BLaER1 treated with 17β-estradiol and CSF1 and Interleukin-3, amounts not matched to agents 10 nM and 100 nM (cell line): ENCODE measurements around the gene CRISPLD2.

Source experiments
- H3K27ac ChIP-seq, 11 experiments: shearing (Covaris generic); formaldehyde crosslinking; 2 replicates each; pipeline ENCODE4 v1.8.1; 2022
- H3K27me3 ChIP-seq, 11 experiments: shearing (Covaris generic); formaldehyde crosslinking; 2 replicates each; pipeline ENCODE4 v1.8.1; 2022
- H3K36me3 ChIP-seq, 11 experiments: shearing (Covaris generic); formaldehyde crosslinking; 2 replicates each; pipeline ENCODE4 v1.8.1; 2022
- H3K4me1 ChIP-seq, 10 experiments: shearing (Covaris generic); formaldehyde crosslinking; 2 replicates each; pipeline ENCODE4 v1.8.1; 2022
- H3K4me2 ChIP-seq, 11 experiments: shearing (Covaris generic); formaldehyde crosslinking; 2 replicates each; pipeline ENCODE4 v1.8.1; 2022
- H3K4me3 ChIP-seq, 10 experiments: shearing (Covaris generic); formaldehyde crosslinking; 2 replicates each; pipeline ENCODE4 v1.8.1; 2022
- H3K9ac ChIP-seq, 11 experiments: shearing (Covaris generic); formaldehyde crosslinking; 2 replicates each; pipeline ENCODE4 v1.8.1; 2022
- H3K9me3 ChIP-seq, 11 experiments: shearing (Covaris generic); formaldehyde crosslinking; replicated peaks in 1 of 11; 2 replicates each; pipeline ENCODE4 v1.8.1; 2022
- H4K20me1 ChIP-seq, 11 experiments: shearing (Covaris generic); formaldehyde crosslinking; 2 replicates each; pipeline ENCODE4 v1.8.1; 2022
- Cebpa-rat ChIP-seq, 11 experiments: shearing (Covaris generic); IDR thresholded peaks; 2 replicates each; pipeline ENCODE4 v1.8.1; 2022

Gene CRISPLD2

GRCh38 chr16:84884246-84884595 is 64.4 kb downstream of the CRISPLD2 start:
- Histone ChIP-seq H3K4me3 (peak overlapping the region in 1 of 10 experiments; percentile 1; a peak in 2 of 20 replicates), H3K9ac (peak overlapping the region in 4 of 11 experiments; percentile 2 to 41 (median 10); a peak in 3 of 22 replicates), H3K36me3 (peaks cover 0 to 59% (median 13%) of the 10 kb centered on the region in 11 experiments; a peak in 11 of 22 replicates), H3K4me2 (peak overlapping the region; percentile 49 to 91 (median 80)), H3K27me3 (peaks cover 0 to 5% (median 0%) of the 10 kb centered on the region in 11 experiments; a peak in 1 of 22 replicates), H3K9me3 (peaks cover 0 to 5% (median 0%) of the 10 kb centered on the region in 11 experiments; a peak in 1 of 22 replicates), H3K27ac (no peak overlapping the region), H4K20me1 (no peaks in the 10 kb centered on the region), H3K4me1 (peaks cover 31 to 75% (median 64%) of the 10 kb centered on the region in 10 experiments)
- no peak for TF ChIP-seq Cebpa-rat (IDR thresholded peaks at IDR 0.05)

DNA sequence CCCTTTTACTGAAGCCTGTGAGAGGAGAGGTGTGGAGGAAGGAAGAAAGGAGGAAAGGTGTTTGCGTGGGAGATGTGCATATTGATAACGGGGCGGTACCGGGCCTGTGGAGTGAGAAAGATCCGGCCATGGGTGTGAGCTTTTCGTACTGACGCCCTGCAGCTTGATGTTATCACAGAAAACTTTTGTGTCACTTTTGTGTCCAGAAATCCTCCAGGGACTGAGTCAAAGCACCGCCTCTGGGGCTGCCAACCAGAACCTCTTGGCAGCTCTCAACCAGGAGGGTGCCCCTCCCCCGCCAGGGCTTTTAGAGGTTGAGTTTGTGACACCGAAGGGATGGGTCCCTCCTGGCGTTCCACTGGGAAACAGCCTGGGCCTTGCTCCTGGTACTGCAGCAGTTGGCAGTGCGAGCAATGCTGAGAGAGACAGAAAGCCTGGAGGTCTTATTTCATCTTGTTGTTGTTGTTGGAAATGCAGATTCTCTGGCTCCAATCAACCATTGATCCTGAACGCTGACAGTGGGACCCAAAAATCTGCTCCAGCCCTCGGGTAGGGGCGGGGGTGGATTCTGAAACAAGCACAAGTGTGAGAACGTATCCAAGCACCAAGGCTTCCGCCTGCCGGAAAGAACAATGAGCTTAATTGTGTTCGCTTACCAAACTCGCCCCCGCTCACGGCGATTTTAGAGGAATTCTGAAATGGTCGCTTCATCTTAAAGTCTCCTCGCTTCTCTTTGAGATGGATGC is 65.0 kb downstream of the CRISPLD2 start:
- Histone ChIP-seq H4K20me1 (no peaks in the 10 kb centered on the region), H3K4me3 (peak overlapping the region in 1 of 10 experiments; percentile 1; a peak in 2 of 20 replicates), H3K27ac (peak overlapping the region in 1 of 11 experiments; percentile 29; a peak in 1 of 22 replicates), H3K4me2 (peak overlapping the region; percentile 49 to 91 (median 80)), H3K27me3 (peaks cover 0 to 6% (median 0%) of the 10 kb centered on the region in 11 experiments; a peak in 1 of 22 replicates), H3K9me3 (peaks cover 0 to 5% (median 0%) of the 10 kb centered on the region in 11 experiments; a peak in 1 of 22 replicates), H3K36me3 (peaks cover 0 to 61% (median 12%) of the 10 kb centered on the region in 11 experiments; a peak in 11 of 22 replicates), H3K4me1 (peaks cover 31 to 75% (median 68%) of the 10 kb centered on the region in 10 experiments), H3K9ac (peak overlapping the region in 7 of 11 experiments; percentile 2 to 41 (median 15); a peak in 5 of 22 replicates)
- TF ChIP-seq Cebpa-rat (IDR thresholded peaks at IDR 0.05), result no peak

DNA sequence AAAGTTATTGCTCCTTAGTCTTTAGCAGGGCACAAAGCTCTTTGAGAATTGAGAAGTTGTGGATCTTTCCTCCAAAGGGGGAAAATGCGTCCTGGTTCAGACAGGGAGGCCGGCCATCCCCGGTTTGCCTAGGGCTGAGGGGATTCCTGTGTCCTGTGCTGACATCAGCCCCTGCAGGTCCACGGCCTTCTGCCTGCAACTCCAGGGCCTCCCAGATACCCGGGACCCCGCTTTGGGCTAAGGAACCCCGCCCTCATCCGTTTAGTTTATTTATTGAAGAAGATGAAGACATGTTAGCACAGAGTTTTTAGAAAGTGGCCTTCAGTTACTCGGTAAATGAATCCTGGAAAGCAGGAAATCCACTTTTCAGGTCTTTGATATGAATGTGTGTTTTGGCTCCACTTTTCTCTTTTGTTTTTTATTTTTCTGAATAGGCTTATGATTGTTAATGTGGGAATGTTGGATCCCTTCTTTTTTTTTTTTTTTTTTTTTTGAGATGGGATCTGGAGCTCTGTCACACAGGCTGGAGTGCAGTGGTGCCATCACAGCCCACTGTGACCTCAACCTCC is 65.6 kb downstream of the CRISPLD2 start:
- Histone ChIP-seq H3K9ac (peak overlapping the region in 2 of 11 experiments; percentile 5 to 8; a peak in 1 of 22 replicates), H3K27ac (no peak overlapping the region), H3K9me3 (peaks cover 0 to 5% (median 0%) of the 10 kb centered on the region in 11 experiments; a peak in 1 of 22 replicates), H4K20me1 (no peaks in the 10 kb centered on the region), H3K4me3 (no peak overlapping the region), H3K4me2 (peak overlapping the region; percentile 49 to 91 (median 80); a peak in 21 of 22 replicates), H3K27me3 (peaks cover 0 to 6% (median 0%) of the 10 kb centered on the region in 11 experiments; a peak in 1 of 22 replicates), H3K4me1 (peaks cover 31 to 75% (median 68%) of the 10 kb centered on the region in 10 experiments), H3K36me3 (peaks cover 0 to 56% (median 7%) of the 10 kb centered on the region in 11 experiments; a peak in 10 of 22 replicates)
- no peak for TF ChIP-seq Cebpa-rat (IDR thresholded peaks at IDR 0.05)

DNA sequence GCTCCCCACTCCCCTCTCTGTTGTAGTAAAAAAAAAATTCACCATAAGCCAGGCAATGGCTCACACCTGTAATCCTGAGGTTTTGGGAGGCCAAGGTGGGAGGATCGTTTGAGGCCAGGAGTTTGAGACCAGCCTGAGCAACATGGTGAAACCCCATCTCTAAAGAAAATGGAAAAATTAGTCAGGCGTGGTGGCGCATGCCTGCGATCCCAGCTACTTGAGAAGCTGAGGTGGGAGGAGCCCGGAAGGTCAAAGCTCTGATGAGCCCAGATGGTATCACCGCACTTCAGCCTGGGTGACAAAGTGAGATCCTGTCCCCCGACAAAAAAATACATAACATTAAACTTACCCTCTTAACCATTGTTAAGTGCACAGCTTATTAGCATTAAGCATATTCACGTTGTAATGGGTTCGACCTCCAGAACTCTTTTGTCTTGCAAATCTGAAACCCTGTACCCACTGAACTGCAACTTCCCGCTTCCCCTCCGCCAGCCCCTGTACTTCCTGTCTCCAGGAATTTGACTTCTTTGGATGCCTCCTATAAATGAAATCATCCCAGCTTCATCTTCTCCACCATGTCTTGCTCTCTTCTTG is 66.8 kb downstream of the CRISPLD2 start:
- TF ChIP-seq Cebpa-rat (IDR thresholded peaks at IDR 0.05), result no peak
- Histone ChIP-seq H3K9me3 (peaks cover 0 to 5% (median 0%) of the 10 kb centered on the region in 11 experiments; a peak in 1 of 22 replicates), H3K9ac (no peak overlapping the region), H3K4me1 (peaks cover 31 to 71% (median 68%) of the 10 kb centered on the region in 10 experiments), H3K27me3 (peaks cover 0 to 6% (median 0%) of the 10 kb centered on the region in 11 experiments; a peak in 1 of 22 replicates), H3K36me3 (peaks cover 0 to 49% (median 3%) of the 10 kb centered on the region in 11 experiments; a peak in 9 of 22 replicates), H4K20me1 (no peaks in the 10 kb centered on the region), H3K4me3 (no peak overlapping the region), H3K27ac (no peak overlapping the region), H3K4me2 (peak overlapping the region; percentile 28 to 86 (median 78); a peak in 21 of 22 replicates)

GRCh38 chr16:84887207-84887606 is 67.4 kb downstream of the CRISPLD2 start:
- Histone ChIP-seq H3K36me3 (peaks cover 0 to 50% (median 4%) of the 10 kb centered on the region in 11 experiments; a peak in 10 of 22 replicates), H3K9ac (no peak overlapping the region), H3K4me2 (peak overlapping the region; percentile 28 to 86 (median 78); a peak in 20 of 22 replicates), H3K4me3 (no peak overlapping the region), H3K4me1 (peaks cover 31 to 73% (median 71%) of the 10 kb centered on the region in 10 experiments), H3K27me3 (peaks cover 0 to 6% (median 0%) of the 10 kb centered on the region in 11 experiments; a peak in 1 of 22 replicates), H4K20me1 (no peaks in the 10 kb centered on the region), H3K27ac (no peak overlapping the region), H3K9me3 (peaks cover 0 to 3% (median 0%) of the 10 kb centered on the region in 11 experiments; a peak in 1 of 22 replicates)
- TF ChIP-seq Cebpa-rat (IDR thresholded peaks at IDR 0.05), result no peak

GRCh38 chr16:84888450-84888849 is 68.7 kb downstream of the CRISPLD2 start:
- H3K27ac ChIP-seq, result no peak overlapping the region
- peak overlapping the region in 9 of 11 experiments; percentile 0 to 86 (median 63); a peak in 16 of 22 replicates for H3K4me2 ChIP-seq
- no peak overlapping the region for H3K9ac ChIP-seq
- H3K9me3 ChIP-seq, result peaks cover 0 to 4% (median 2%) of the 10 kb centered on the region in 11 experiments; a peak in 9 of 22 replicates
- H3K4me1 ChIP-seq, result peaks cover 33 to 79% (median 75%) of the 10 kb centered on the region in 10 experiments
- TF ChIP-seq Cebpa-rat (IDR thresholded peaks at IDR 0.05), result no peak
- peaks cover 0 to 6% (median 0%) of the 10 kb centered on the region in 11 experiments; a peak in 1 of 22 replicates for H3K27me3 ChIP-seq
- peaks cover 0 to 49% (median 5%) of the 10 kb centered on the region in 11 experiments; a peak in 10 of 22 replicates for H3K36me3 ChIP-seq
- no peaks in the 10 kb centered on the region for H4K20me1 ChIP-seq
- no peak overlapping the region for H3K4me3 ChIP-seq

DNA sequence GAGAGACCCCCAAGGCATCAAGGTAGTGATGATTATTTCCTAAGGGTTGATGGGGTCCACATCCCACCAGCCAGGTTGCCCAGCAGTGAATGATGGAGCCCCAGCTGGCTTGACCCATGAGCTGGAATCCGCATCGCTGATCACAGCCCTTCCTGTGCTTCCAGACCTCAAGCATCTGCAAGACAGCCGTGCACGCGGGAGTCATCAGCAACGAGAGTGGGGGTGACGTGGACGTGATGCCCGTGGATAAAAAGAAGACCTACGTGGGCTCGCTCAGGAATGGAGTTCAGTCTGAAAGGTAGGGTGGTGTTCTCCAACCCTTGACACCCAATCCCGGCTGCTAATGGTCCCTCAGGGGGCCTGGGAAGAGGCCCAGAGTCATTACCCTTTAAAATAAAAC is 69.3 kb downstream of the CRISPLD2 start:
- peaks cover 0 to 11% (median 8%) of the 10 kb centered on the region in 11 experiments; a peak in 17 of 22 replicates for H3K9me3 ChIP-seq
- peaks cover 37 to 79% (median 75%) of the 10 kb centered on the region in 10 experiments for H3K4me1 ChIP-seq
- no peak overlapping the region for H3K27ac ChIP-seq

DNA sequence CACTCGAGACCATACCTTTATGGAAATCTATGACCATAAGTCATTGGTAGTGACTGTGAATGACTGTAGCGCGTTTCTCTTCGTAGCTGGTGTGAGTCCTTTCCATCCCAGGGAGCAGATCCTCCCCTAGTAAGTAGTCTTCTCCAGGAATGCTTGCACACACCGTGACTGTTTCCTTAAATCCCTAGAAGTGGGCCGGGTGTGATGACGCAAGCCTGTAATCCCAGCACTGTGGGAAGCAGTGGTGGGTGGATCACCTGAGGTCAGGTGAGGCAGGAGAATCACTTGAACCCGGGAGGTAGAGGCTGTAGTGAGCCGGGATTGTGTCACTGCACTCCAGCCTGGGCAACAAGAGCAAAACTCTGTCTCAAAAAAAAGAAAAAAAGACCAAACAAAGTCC is 70.6 kb downstream of the CRISPLD2 start:
- H3K27ac ChIP-seq, result no peak overlapping the region
- no peaks in the 10 kb centered on the region for H4K20me1 ChIP-seq
- H3K4me2 ChIP-seq, result no peak overlapping the region
- H3K27me3 ChIP-seq, result peaks cover 0 to 6% (median 0%) of the 10 kb centered on the region in 11 experiments; a peak in 1 of 22 replicates
- TF ChIP-seq Cebpa-rat (IDR thresholded peaks at IDR 0.05), result no peak
- peaks cover 0 to 21% (median 13%) of the 10 kb centered on the region in 11 experiments; a peak in 17 of 22 replicates for H3K9me3 ChIP-seq
- no peak overlapping the region for H3K9ac ChIP-seq
- H3K4me1 ChIP-seq, result peaks cover 34 to 77% (median 70%) of the 10 kb centered on the region in 10 experiments
- no peak overlapping the region for H3K4me3 ChIP-seq
- peaks cover 0 to 60% (median 5%) of the 10 kb centered on the region in 11 experiments; a peak in 10 of 22 replicates for H3K36me3 ChIP-seq

More for the DNA sequence above, 69.3 kb downstream of the CRISPLD2 start:
- Histone ChIP-seq H3K4me3 (no peak overlapping the region), H3K36me3 (peaks cover 0 to 48% (median 5%) of the 10 kb centered on the region in 11 experiments; a peak in 10 of 22 replicates), H3K9ac (no peak overlapping the region), H4K20me1 (no peaks in the 10 kb centered on the region), H3K4me2 (peak overlapping the region in 8 of 11 experiments; percentile 46 to 86 (median 64); a peak in 16 of 22 replicates), H3K27me3 (peaks cover 0 to 6% (median 0%) of the 10 kb centered on the region in 11 experiments; a peak in 1 of 22 replicates)
- TF ChIP-seq Cebpa-rat (IDR thresholded peaks at IDR 0.05), result no peak
